ENCODE results near the gene SART3.

GRCh38 chr12:108477055-108477880, 83.7 kb downstream of the SART3 start:
- TF ChIP-seq, protein P1, sequence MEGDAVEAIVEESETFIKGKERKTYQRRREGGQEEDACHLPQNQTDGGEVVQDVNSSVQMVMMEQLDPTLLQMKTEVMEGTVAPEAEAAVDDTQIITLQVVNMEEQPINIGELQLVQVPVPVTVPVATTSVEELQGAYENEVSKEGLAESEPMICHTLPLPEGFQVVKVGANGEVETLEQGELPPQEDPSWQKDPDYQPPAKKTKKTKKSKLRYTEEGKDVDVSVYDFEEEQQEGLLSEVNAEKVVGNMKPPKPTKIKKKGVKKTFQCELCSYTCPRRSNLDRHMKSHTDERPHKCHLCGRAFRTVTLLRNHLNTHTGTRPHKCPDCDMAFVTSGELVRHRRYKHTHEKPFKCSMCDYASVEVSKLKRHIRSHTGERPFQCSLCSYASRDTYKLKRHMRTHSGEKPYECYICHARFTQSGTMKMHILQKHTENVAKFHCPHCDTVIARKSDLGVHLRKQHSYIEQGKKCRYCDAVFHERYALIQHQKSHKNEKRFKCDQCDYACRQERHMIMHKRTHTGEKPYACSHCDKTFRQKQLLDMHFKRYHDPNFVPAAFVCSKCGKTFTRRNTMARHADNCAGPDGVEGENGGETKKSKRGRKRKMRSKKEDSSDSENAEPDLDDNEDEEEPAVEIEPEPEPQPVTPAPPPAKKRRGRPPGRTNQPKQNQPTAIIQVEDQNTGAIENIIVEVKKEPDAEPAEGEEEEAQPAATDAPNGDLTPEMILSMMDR (IDR thresholded peaks at IDR 0.05): no peak
- TF ChIP-seq EP300 (IDR thresholded peaks at IDR 0.05) (no peak), POLR2A (IDR thresholded peaks at IDR 0.05) (no peak)
